Esophagus squamous epithelium (tissue), 5 donors: ENCODE data around the gene MAP3K12. TPM values are rescaled to one million over a fixed set of nuclear protein-coding genes. Genes with fewer than 3 reads are reported as not detected.

Experiments used
- DNase-seq: peaks from one replicate; lab custom pipeline; 2025; lab: John Stamatoyannopoulos, UW
- H3K27ac ChIP-seq, 4 donors: fragments of 200-600 bp; sonication (generic); one replicate each; pipeline ENCODE4 v1.5.1; 2016 to 2019; ENCODE audit warnings: mild to moderate bottlenecking in 1 of 4
- H3K27me3 ChIP-seq, 4 donors: fragments of 200-600 bp; sonication (generic); 1 replicate in 3 of 4; 2 replicates in 1 of 4; pipeline versions ENCODE4 v1.5.1 to v1.6.0; 2017 to 2021; ENCODE audit warnings: antibody characterized with exemption in 1 of 4
- H3K36me3 ChIP-seq, 3 donors: fragments of 200-600 bp; sonication (generic); one replicate each; pipeline ENCODE4 v1.5.1; 2016 to 2019
- H3K4me1 ChIP-seq, 3 donors: fragments of 200-600 bp; sonication (generic); one replicate each; pipeline ENCODE4 v1.5.1; 2017 to 2019
- H3K4me3 ChIP-seq, 4 donors: fragments of 200-600 bp; sonication (generic); 1 replicate in 3 of 4; 2 replicates in 1 of 4; pipeline ENCODE4 v1.5.1; 2016 to 2019; ENCODE audit warnings: mild to moderate bottlenecking in 2 of 4, moderate library complexity in 1 of 4
- H3K9me3 ChIP-seq, 3 donors: fragments of 200-600 bp; sonication (generic); one replicate each; pipeline ENCODE4 v1.5.1; 2016 to 2019
- POLR2A ChIP-seq, 4 donors: fragments of 450-650 bp; IDR thresholded peaks; one replicate each; pipeline ENCODE4 v1.6.1; 2017; ENCODE audit warnings: antibody characterized with exemption in 4 of 4, mild to moderate bottlenecking in 4 of 4, moderate library complexity in 3 of 4
- WGBS, 2 donors: methylation state at CpG; one replicate each; pipeline ENCODE4 v1.1.5; 2018; 5-methylcytosine and 5-hydroxymethylcytosine counted together
- intact Hi-C: fragments of 100-400 bp; cut with DNase I; formaldehyde crosslinking; loops from one replicate; pipeline ENCODE4 v1.15.0; 2022
- total RNA-seq, 4 donors: library from RNA; depleted of rRNA; stranded (reverse); fragments of >200 nt; gene quantifications; one replicate each; pipeline ENCODE4 v1.1.0, GENCODE V29; 2016
- TF ChIP-seq, protein P1 (sequence below), 6 experiments: fragments of 450-650 bp in 4 of 6; fragments of 200-600 bp in 2 of 6; sonication (generic) in 2 of 6; IDR thresholded peaks; one replicate each; pipeline ENCODE4 v1.5.1; 2016 to 2019; ENCODE audit warnings: antibody characterized with exemption in 6 of 6, mild to moderate bottlenecking in 4 of 6, moderate library complexity in 4 of 6
- donor health status: DM: yes; HTN: yes; CAD: no.

Gene MAP3K12
- total RNA-seq, 4 donors from 2014 or later = 0.80 to 8.4 (median 2.7) TPM

DNA sequence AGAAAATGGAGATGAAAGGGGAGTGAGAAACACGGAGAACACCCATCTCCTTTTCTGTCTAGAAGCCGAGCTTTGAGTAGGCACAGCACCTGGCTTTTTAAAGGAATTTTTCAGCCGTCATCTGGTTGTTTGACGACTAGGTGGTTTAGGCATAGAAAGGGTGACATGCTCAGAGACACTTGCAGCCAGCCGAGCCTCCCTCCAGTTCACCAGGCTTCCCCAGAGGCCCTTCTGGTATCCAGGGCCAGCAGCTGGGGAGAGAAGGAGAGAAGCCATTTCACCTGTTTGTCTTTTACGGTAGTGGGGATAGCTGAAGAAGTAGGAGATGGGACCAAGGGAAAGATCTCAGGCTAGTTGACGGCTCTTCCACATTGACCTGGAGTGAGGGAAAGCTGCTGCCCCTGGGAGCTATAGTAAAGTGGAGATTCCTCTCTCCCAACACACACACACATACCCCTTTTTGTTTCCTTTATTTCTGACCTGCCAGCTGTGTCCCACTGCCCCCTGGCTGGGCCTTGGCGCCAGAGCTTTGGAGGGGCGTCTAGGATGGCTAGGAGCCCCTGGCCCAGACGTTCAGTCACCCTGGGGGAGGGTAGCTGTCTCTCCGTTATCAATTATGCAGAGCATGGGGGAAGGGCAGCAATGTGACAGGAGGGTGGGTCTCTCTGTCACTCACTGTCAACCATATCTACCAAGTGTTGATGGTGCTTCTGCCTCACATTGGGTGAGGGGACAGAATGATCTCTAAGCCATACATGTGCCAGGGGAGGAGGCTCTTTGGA is 5.5 kb downstream of the MAP3K12 start:
- peaks cover 14 to 64% (median 26%) of the 10 kb centered on the region in 3 donors for H3K4me1 ChIP-seq
- H3K9me3 ChIP-seq = no peaks in the 10 kb centered on the region
- TF ChIP-seq, protein P1, sequence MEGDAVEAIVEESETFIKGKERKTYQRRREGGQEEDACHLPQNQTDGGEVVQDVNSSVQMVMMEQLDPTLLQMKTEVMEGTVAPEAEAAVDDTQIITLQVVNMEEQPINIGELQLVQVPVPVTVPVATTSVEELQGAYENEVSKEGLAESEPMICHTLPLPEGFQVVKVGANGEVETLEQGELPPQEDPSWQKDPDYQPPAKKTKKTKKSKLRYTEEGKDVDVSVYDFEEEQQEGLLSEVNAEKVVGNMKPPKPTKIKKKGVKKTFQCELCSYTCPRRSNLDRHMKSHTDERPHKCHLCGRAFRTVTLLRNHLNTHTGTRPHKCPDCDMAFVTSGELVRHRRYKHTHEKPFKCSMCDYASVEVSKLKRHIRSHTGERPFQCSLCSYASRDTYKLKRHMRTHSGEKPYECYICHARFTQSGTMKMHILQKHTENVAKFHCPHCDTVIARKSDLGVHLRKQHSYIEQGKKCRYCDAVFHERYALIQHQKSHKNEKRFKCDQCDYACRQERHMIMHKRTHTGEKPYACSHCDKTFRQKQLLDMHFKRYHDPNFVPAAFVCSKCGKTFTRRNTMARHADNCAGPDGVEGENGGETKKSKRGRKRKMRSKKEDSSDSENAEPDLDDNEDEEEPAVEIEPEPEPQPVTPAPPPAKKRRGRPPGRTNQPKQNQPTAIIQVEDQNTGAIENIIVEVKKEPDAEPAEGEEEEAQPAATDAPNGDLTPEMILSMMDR (IDR thresholded peaks at IDR 0.05) = no peak
- TF ChIP-seq POLR2A (IDR thresholded peaks at IDR 0.05) = no peak
- DNase-seq = no peak
- peak overlapping the region; percentile 69 to 89 (median 86) for H3K27ac ChIP-seq
- no peaks in the 10 kb centered on the region for H3K27me3 ChIP-seq
- no peaks in the 10 kb centered on the region for H3K36me3 ChIP-seq
- intact Hi-C loops = no loop called here
- 27 to 36% methylated on average over 7 to 10 of the region's 11 CpGs for WGBS, 2 donors
- H3K4me3 ChIP-seq = peak overlapping the region; percentile 46 to 72 (median 66)

DNA sequence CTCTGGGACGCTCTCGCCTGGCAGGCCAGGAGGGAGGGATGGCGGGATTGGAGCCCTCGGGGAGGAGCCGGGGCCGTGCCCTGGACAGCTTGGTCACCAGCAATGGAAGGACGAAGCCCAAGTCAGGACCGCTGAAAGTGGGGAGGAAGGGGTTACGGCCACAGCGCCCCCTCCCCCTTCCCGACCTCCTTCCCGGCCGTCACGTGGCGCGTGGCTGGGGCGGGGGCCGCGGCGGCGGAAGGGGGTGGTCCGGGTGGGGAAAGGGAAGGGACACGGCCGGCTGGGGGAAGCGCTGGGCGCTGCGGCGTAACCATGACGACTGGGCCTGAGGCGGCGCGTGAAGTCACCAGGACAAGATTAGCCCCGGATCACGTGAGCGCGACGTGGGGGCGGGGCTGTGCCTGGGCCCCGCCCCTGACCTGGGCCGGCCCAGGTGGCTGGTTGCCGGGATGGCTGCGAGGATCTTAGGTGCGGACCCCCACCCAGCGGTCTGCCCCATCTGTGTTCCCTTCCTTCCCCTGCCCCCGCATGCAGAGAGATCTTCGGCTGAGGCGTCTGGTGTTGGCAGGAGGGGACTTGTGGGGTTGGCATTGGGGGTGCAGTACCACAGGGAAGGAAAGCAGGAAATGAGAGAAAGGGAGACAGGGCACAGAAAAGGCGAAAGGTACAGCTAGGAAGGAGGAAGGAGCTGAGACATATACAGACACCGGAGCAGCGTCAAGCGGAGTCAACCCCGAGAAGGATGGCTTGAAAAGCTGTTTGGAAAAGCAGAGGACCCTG is 6.2 kb downstream of the MAP3K12 start:
- peak; percentile 63 for DNase-seq
- TF ChIP-seq POLR2A (IDR thresholded peaks at IDR 0.05) = peak in 2 of 4 donors; percentile 64 to 82
- TF ChIP-seq, protein P1 (IDR thresholded peaks at IDR 0.05) = peak in 1 of 6 experiments; percentile 10
- no peaks in the 10 kb centered on the region for H3K9me3 ChIP-seq

DNA sequence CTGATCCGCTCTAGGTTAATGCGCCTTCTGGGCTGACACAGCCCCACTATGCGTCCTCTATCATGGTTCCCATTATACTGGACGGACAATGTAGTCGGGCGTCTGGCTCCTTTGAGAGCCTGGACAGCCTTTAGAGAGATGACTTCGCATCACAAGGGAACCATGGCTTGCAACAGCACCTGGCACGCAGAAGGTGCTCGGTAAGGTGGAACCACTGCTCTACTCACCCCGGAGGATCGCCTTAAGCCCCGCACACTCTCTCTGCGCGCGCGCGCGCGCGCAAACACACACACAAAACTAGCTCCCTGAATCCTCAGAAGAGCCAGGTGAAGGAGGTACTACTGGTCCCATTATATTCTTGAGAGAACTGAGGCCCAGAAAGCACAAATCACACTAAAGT is 7.1 kb downstream of the MAP3K12 start:
- no peaks in the 10 kb centered on the region for H3K27me3 ChIP-seq
- H3K27ac ChIP-seq = peak overlapping the region; percentile 69 to 89 (median 86)
- no peaks in the 10 kb centered on the region for H3K9me3 ChIP-seq
- WGBS, 2 donors = 66 to 74% methylated on average over 8 to 15 of the region's 20 CpGs
- no peak for TF ChIP-seq POLR2A (IDR thresholded peaks at IDR 0.05)
- peaks cover 0 to 4% (median 0%) of the 10 kb centered on the region in 3 donors for H3K36me3 ChIP-seq
- no peak for DNase-seq
- H3K4me1 ChIP-seq = peaks cover 9 to 48% (median 18%) of the 10 kb centered on the region in 3 donors
- H3K4me3 ChIP-seq = peak overlapping the region in 3 of 4 donors; percentile 61 to 72 (median 70)
- intact Hi-C loops = no loop called here

More for the DNA sequence above, 6.2 kb downstream of the MAP3K12 start:
- Histone ChIP-seq H3K27ac (peak overlapping the region; percentile 69 to 89 (median 86)), H3K4me3 (peak overlapping the region; percentile 46 to 72 (median 66)), H3K36me3 (no peaks in the 10 kb centered on the region), H3K27me3 (no peaks in the 10 kb centered on the region), H3K4me1 (peaks cover 9 to 56% (median 18%) of the 10 kb centered on the region in 3 donors)
- WGBS, 2 donors = 1% methylated on average over 10 to 19 of the region's 52 CpGs
- intact Hi-C loops = no loop called here

DNA sequence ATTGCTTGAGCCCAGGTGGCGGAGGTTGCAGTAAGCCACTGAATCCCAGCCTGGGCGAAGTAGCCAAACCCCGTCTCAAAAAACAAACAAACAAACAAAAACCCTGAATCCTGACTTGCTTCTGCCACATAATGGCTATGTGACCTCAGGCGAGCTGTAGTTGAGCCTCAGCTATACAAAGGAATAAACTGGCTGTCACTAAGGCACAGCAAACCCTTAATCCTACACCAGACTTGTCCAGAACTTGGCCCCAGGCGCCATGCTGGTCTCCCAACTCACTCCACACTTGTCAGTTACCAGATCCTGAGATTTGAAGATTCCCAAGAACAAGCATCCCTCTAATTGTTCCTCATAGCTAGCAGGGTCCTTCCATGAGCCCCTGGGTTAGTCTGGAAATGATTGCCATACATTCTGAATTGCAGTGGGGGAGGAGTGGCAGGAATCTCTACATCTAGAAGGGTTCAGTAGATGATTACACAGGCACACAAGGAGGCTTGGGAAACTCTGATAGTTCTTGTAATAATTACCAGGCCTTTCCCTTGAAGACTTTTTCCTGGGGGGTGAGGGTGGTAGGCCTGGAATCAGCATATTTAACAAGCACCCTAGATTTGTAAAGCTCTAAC is 9.9 kb downstream of the MAP3K12 start:
- 86 to 94% methylated on average over 5 of the region's 5 CpGs for WGBS, 2 donors
- Histone ChIP-seq H3K4me1 (peaks cover 9 to 29% (median 16%) of the 10 kb centered on the region in 3 donors), H3K27ac (no peak overlapping the region), H3K36me3 (peaks cover 8 to 32% (median 22%) of the 10 kb centered on the region in 3 donors), H3K27me3 (no peaks in the 10 kb centered on the region), H3K4me3 (no peak overlapping the region), H3K9me3 (no peaks in the 10 kb centered on the region)
- intact Hi-C loops = no loop called here
- TF ChIP-seq, protein P1 (IDR thresholded peaks at IDR 0.05) = no peak
- no peak for TF ChIP-seq POLR2A (IDR thresholded peaks at IDR 0.05)
- no peak for DNase-seq

DNA sequence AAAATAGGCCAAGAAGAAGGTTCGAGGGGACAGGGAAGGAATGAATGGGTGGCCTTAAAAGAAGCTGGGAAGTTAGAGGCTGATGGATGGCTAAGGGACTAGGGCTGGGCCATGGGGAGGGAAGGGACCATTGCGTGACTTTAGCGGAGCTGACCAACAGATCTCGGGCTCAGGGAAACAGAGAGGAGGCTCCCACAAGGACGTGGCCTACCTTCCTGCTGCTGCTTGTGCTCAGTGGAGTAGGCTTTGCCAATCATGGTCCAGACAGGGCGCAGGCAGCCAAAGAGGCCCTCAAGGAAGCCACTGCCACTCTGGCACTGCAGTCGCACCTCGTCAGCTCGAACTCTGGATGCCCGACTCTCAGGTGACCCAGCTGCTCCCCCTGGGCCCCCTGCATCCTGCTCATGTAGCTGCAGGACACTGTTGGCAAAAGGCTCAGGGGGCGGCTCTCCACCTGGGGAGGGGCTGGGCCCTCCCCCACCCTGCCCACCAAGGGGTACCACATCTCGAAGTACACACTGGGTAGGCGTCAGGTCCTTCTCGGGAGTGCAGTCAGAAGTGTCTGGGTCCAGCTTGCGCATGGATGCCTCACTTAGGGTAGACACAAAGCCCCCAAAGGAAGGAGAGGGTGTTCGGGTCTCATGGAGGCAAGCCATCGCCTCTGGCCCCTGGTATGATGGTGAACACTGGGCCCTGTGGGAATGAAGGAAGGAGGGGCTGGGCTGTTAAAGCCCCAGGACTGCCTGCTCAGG is 12.3 kb downstream of the MAP3K12 start:
- 75 to 80% methylated on average over 9 to 14 of the region's 17 CpGs for WGBS, 2 donors
- peaks cover 9 to 27% (median 17%) of the 10 kb centered on the region in 3 donors for H3K4me1 ChIP-seq
- no peak for DNase-seq
- intact Hi-C loops = no loop called here
- no peak for TF ChIP-seq POLR2A (IDR thresholded peaks at IDR 0.05)
- TF ChIP-seq, protein P1 (IDR thresholded peaks at IDR 0.05) = no peak
- H3K9me3 ChIP-seq = no peaks in the 10 kb centered on the region
- no peaks in the 10 kb centered on the region for H3K27me3 ChIP-seq
- no peak overlapping the region for H3K4me3 ChIP-seq
- peaks cover 8 to 57% (median 22%) of the 10 kb centered on the region in 3 donors for H3K36me3 ChIP-seq
- H3K27ac ChIP-seq = no peak overlapping the region
